GF-D8 (cell line): ENCODE data around the gene IGFBPL1.

Experiments
- DNase-seq: peaks from one replicate; lab custom pipeline; 2025; lab: John Stamatoyannopoulos, UW

The IGFBPL1 gene

DNA sequence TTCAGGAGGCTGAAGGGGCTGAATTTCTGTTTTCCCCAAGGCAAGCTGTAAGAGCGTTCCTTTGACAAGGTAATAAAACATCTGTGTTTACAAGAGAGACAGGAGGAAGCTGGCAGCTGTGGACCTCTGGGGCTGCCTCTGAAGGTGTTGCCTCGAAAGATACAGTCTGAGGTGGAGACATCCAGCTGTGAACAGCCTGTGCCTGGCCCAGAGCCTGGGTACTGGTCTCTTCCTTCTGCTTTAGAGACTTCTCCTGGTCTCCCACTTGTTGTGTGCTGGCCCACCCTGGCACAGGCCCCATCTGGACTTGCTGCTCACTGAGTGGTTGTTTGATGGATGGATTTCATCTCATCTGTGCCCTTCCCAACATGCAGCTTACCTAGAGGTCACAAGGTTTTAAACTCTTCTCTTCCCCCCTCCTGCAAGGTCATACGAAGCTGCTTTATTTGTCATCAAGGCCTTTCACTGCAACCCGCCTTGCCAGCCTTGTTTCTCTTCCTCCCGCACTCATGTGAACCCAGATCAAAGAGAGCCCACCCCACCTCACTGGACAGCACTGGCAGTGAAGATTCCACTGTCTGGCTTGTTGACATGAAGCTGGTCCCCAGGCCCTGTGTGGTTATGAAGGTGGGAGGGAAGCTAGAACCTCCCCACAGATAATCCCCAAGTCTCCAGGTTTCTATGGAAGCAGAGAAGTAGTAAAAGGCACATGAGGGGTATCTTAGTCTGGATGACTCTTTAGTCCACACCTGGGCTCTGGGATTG, 66.7 kb downstream of the IGFBPL1 start:
- no peak for DNase-seq

DNA sequence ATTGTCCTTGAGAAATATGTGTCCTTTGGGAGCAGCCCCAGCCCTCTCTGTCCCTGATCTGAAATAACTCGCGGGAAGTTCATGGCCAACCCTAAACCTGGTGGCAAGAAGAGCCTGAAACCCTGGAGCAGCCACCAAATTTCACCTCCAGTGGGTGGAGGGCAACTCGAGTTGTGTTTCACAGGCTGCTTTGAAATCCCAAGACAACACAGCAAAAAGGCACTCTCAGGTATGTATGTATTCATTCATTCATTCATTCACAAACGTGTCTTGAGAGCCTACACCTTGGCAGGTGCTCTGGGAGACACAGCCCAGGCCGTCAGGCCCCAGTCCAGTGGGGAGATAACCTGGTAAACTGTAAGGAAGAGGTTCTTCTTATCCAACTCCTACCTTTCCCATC, 67.4 kb downstream of the IGFBPL1 start:
- DNase-seq: no peak
